GM19452 (cell line): ENCODE data around the gene ABL1.
"Not testable (repeated sequence)": the region's sequence is repeated elsewhere in the genome, so short reads cannot be mapped to it uniquely, and the experiment has no call there.

Experiments
- ATAC-seq: cut with Tn5 transposase; IDR thresholded peaks from one replicate; pipeline ENCODE4 v1.9.1; 2021; ENCODE audit not compliant: unreplicated experiment

Gene ABL1

GRCh38 chr9:130901498-130902203 lies 66.6 kb downstream of the ABL1 start:
- no peak for ATAC-seq

- ATAC-seq = no peak
Observed at GRCh38 chr9:130902204-130903185, 67.4 kb downstream of the ABL1 start.

- ATAC-seq = no peak
Observed at GRCh38 chr9:130903194-130904069, 68.4 kb downstream of the ABL1 start.

GRCh38 chr9:130904070-130905044 lies 69.3 kb downstream of the ABL1 start:
- no peak for ATAC-seq

- ATAC-seq = no peak
Observed at GRCh38 chr9:130905125-130905901, 70.3 kb downstream of the ABL1 start.

- ATAC-seq = no peak
Observed at GRCh38 chr9:130905902-130906734, 71.1 kb downstream of the ABL1 start.

- no peak for ATAC-seq
Observed at GRCh38 chr9:130906735-130907416, 71.8 kb downstream of the ABL1 start.

- ATAC-seq = no peak
Observed at GRCh38 chr9:130908146-130908877, 73.3 kb downstream of the ABL1 start.

GRCh38 chr9:130908878-130909355 lies 73.9 kb downstream of the ABL1 start:
- no peak for ATAC-seq

- not testable (repeated sequence) for ATAC-seq
Observed at GRCh38 chr9:130910041-130910440, 75.0 kb downstream of the ABL1 start.

GRCh38 chr9:130910670-130911069 lies 75.6 kb downstream of the ABL1 start:
- not testable (repeated sequence) for ATAC-seq

GRCh38 chr9:130911254-130912049 lies 76.4 kb downstream of the ABL1 start:
- ATAC-seq = no peak

- ATAC-seq = no peak
Observed at GRCh38 chr9:130912932-130913598, 78.0 kb downstream of the ABL1 start.

GRCh38 chr9:130913599-130914416 lies 78.8 kb downstream of the ABL1 start:
- ATAC-seq = no peak
